Stimulated activated naive CD8-positive, alpha-beta T cell treated with anti-CD3 and anti-CD28 coated beads, Interleukin-15, Interleukin-2, amounts not matched to agents 100 U/mL and 50 U/mL, for 24 hours (primary cell): ENCODE results near the gene ALPP.
"Not testable (repeated sequence)": the region's sequence is repeated elsewhere in the genome, so short reads cannot be mapped to it uniquely, and the experiment has no call there.

Experiments used
- ATAC-seq: fragments of 150-1000 bp; cut with Tn5 transposase; one replicate; pipeline ENCODE4 v1.10.0; 2021
- DNase-seq: peaks from one replicate; pipeline ENCODE4 v3.0.0; 2021

The ALPP gene

DNA sequence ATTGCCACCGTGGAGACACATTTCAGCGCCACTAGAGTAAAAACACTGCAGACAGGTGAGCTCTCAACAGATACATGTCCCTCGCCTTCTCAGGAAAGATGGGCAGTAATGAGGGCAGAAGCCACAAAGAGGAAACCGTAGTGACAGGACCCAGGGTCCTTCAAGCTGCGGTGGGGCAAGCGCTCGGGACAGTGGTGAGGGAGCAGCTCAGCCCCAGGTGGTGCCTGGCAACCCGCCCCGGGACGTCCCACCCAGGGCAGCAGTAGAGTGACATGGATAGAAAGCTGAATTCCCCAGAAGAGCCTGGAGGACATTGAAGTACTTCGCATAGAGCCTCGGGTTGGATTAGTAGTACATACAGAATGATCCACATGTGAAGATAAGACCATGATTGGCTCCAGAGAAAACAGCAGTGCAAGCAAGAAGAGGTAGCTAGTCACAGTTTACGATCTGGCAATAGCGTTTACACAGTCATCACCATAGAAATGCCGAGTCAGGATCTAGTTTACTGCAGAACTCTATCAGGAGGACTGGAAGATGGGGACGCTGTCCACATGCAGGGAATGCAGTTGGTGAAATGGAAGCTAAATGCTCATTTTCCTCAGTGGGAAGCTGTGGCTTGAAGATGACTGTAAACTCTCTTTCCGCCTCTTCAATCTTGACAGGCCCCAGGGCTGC, 37.4 kb upstream of the ALPP start:
- ATAC-seq, result no peak
- DNase-seq, result no peak

DNA sequence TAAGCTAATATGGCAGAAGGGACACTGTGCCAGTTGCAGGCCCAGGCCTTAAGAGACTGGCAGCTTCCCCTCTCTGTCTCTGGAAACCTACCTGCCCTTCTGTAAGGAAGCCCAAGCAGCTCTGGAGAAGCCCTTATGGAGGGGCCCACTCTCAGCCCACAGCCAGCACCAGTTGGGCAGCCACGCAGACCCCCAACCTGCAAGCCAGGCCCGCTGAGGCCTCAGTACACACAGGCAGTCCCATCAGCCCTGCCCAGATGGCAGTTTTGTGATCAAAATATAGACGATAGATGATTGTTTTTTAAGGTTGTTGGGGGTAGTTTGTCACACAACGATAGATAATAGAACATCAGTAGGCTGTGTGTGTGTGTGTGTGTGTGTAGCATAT, 36.8 kb upstream of the ALPP start:
- no peak for ATAC-seq
- no peak for DNase-seq

DNA sequence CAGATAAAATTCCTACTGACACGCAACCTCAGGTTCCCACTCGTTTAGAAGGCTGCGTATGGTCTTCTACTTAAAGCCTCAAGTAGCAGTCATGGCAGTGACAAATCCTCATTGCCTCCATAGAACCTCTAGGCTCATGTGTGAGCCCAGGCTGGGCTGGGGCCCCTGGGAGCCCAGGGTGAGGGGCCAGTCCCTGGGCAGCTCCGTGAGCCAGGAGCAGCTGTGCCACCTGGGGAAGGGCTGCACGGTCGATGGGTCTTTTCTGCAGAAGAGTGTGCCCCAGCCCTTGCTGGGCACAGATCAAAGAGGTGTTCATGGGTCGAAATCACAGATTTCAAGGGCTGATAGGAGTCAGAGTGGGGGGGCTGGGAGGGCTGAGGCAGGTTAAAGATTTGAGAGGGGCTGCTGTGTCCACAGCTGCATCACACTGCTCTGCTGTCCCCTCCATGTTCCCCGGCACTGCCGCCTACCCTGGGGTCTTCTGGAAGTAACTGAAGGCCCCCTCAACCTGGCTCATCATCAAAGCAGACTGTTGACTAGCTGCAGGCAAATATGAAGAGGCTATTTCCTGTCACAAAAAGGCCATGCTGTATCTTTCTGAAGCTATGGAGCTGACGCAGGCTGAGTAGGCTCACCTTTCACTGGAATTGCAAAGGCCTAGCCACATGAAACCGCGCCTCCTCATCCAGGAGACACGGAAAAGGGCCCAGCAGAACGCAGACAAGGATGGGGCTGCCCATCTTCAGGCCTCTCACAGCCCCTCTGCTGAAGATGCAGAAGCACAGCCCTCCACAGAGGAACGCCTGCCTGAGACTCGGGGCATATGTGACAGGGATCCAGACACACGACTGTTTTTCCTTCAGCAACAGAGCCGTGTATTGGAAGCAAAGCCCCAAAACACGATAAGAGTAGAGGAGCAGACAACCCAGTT, 35.7 kb upstream of the ALPP start:
- no peak for ATAC-seq
- no peak for DNase-seq

DNA sequence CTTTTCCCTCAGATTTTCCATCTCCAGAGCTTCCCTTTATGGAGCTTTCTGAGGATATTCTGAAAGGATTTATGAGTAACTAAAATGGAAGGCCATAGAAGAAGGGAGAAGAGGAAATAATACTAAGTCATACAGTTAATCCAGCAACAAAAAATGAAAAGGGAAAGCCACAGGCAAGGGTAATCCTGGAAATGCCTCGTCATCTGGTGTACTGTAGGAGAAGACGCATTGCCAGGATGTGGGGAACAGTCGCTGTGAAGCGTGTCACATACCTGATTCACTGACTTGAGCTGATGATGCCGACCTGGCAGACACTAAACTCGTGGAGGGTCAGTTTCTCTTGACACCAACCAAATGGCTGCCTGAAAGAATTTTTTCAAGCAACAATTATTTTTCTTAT, 34.7 kb upstream of the ALPP start:
- DNase-seq, result no peak
- no peak for ATAC-seq

DNA sequence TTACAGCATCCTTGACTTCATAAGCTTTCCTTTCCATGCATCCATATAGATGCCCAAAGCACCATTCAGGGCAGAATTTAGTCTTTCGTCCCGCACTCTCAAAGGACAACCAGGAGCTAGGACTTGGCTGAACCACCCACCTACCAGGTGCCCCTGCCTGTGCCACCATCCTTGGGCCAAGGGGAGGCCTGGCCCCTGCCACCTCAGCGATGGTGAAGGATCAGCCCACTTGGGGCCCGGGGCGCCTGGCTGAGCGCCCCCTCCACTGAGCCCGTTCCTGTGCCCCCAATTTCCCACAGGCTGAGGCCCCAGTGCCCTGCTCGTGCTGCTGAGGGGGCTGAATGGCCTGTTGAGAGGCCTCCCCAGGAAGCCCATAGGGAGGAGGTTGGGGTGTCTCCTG, 33.3 kb upstream of the ALPP start:
- no peak for DNase-seq
- no peak for ATAC-seq

DNA sequence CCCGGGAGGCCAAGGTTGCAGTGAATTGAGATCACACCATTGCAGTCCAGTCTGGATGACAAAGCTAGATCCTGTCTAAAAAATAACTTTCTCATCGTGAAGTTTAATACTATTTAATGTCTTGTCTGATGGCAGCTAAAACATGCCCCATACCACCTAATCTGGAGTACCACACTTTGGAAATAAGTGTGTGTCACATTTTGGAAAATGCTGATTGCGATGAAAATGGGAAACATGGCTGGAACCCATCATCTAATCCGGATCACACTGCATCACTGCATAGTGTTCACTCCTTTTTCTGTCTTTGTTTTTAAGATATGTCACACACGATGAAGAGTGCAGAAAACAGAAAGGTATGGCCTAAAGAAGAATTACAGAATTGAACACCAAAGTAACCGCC, 31.2 kb upstream of the ALPP start:
- ATAC-seq, result no peak
- DNase-seq, result no peak

DNA sequence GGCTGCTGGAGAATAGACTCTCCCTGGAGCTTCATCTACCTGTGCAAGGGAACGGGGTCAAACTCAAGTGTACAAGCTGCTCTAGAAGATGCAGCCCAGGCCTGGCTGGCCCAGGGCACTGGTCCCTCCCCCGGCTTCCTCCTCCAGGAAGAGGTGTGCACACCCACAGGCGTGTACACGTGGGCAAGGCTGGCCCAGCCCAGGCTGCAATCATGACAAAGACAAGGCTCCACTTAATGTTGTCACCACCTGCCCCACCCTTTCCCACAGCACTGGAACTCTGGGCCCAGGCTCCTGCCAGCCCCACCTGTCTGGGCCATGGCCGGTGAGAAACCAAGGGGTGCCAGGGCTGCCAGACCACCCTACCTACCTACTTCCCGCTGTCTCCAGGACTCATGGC, 29.6 kb upstream of the ALPP start:
- ATAC-seq (no peak), DNase-seq (no peak)

DNA sequence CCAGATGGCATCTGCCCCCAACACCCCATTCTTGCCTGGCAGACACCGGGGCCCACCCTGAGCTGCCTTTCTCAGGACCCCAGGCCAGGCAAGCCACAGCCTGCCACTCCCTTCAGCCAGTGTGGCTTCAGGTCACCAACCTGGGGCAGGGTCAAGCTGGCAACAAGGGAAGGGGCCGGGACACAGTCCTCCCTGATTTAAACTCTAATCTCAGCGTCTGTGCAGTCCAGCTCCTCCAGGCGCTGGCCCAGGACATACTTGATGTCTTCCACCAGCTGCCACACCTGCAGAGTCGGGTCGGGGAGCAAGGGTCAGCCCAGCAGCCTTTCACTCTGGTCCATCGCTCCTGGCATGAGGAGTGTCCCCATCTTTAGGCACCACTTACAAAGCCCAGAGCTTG, 29.0 kb upstream of the ALPP start:
- ATAC-seq (no peak), DNase-seq (no peak)

DNA sequence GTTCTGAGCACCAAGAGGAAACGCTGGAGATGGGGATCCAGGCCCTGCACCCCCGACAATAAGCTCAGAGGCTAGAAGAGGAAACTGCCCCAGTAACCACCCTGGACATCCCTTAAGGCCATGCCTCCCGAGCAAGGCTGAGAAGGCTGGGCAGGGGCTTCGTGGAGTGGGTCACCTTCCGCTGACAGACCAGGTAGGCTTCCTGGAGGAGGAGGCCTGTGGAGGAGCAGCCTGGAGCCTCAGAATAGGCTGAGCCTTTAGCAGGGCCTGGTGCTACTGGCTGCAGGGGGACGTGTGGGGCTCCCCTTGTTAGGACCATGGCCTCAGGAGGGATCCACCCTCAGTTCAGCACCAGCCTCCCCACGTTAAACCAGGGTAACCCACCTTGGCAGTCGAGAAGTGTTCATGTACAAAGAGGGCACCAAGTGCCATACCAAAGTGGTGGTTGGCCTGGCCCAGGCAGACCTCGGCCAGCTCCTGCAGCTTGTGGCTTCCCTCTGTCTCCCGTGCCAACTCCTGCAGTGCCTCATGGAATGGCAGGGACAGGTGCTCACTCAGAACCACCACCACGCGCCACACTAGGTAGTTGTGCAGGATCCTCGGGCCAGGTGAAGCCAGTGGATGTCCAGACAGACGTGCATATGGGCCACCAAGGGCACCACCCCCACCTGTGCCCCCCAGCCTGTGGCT, 28.5 kb upstream of the ALPP start:
- DNase-seq, result no peak
- ATAC-seq, result no peak

DNA sequence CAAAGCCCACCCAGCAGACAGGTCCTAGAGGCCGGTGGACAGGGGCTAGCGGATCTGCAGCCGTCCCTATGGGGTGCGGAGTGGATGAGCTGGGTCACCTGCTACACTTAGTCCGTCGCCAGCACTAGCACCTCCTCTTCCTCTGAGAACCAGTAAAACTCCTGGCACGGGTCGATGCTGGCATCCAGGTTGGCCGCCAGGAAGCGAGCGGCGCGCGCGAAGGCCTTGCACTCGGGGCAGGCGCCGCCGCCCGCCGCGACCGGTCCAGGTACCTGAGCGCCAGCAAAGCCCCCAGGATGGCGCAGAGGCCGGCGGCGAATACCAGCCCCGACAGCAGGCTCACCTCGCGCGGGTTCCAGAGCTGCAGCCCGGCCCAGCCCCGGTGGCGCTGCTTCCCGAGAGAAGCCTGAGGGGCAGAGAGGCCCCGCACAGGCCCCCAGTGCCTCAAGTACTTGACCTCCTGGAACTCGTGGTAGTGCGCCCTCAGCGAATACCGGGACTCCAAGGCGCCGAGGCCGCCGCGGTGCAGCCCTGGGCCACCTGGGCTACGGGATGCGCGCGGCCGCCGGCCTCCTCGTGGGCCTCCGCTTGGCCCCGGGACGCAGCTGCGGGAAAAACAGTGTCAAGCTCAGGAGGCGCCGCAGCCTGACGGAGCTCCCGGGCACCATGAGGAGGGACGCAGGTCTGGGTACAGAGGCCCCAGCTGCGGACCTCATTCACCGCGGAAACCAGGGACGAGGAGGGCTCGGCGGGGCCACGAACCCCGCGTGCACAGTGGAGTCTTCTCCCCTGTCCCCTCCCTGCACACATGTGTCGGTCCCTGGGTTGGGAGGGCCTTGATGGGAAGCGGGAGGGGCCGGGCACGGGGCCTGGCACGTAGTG, 27.5 kb upstream of the ALPP start:
- ATAC-seq (no peak), DNase-seq (no peak)

DNA sequence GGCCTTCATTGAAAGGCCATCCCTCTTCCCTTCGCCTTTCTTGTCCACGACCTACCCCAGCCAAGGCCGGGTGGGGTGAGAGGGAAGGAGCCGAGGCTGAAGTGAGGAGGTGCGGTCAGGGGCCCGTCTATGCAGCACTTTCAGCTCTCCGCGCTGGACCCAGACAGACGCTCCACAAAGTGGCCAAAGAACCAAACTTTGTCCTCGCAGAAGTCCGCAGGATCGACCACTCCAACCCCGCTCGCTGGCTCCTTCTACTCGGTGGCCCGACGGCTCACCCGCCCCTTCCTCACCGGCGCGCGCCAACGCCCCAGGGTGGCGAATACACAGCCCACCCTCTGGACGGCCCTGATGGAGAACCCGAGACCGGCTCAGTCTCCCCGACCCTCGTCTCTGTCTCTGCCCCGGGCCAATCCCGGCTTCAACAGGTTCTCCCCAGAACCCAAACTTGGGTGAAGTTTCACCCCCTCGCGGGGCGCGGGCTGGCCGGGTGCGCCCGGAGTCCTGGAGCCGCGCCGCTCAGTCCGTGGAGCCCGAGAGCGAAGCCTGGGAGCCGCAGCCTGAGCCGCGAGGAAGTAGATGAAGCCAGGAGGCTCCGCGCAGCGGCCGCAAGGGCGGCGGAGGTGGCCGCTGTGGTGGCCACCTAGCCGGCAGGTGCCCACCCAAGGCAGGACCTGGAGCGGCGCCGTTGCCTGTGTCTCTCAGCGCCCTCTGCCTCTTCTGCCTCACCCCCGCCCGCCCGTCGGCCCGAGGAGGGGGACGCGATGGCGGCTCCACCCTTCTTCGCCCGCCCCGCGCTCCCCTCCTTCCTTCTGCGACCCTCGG, 26.7 kb upstream of the ALPP start:
- DNase-seq, result no peak
- no peak for ATAC-seq

DNA sequence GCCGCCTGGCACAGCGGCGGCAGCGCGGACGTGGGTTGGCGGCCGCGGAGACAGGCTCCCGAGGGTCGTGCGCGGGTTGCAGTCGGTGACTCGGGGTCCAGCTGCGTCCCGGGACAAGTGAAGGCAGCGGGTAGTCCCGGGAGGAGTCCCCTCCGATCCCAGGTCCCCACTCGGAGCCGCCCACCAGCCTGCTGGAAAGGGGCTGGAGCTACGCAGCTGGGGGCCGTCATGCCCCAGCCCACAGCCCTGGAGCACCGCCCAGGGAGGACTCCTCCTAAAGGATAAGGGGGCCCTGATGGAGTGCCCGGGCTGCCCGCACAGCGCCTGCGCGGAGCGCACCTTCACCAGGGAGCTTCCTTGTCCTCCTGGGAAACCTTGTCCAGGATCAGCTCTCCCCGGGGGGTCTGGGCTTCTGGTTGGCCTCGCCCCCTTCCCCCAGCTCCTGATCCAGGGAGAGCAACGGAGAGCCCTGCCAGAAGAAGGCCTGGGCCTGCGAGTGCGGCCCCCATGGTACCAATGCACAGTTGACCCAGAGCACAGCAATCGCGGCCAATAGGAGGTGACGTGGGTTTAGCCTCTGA, 25.9 kb upstream of the ALPP start:
- no peak for ATAC-seq
- no peak for DNase-seq

DNA sequence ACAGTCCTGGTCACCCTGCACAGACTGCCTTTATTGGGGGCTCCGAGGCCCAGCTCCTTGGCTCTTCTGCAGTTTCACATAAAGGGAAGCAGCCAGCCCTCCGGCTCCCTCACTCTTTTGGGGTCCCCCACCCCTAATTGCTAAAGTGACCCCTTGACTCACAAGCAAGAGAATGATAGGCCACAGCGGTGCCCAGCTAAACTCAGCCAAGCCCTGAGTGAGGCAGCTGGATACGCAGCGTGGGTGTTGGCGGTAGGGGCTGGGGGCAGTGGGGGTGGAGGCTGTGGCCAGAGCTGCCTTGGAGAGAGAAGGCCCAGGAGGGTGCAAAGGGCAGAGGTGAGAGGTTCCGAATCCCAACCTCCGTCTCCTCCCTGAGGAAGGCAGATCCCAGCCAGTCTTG, 25.5 kb upstream of the ALPP start:
- no peak for ATAC-seq
- DNase-seq, result no peak

DNA sequence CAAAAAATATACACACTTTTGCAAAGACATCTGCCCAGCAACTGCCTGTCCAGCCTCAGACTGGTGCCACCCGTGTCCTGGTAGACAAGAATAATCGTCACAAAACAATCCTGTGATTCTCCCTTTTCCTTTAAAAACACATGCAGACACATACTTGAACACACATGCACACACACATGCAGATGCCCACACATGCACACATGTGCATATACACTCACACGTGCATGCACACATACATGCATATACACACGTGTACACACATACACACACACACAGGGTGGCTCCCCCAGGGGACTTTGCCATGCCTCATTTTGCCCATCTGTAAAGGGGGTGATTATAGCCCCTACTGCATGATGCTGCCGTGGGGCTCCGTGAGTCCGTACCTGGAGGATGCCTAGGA, 24.9 kb upstream of the ALPP start:
- ATAC-seq (no peak), DNase-seq (no peak)

DNA sequence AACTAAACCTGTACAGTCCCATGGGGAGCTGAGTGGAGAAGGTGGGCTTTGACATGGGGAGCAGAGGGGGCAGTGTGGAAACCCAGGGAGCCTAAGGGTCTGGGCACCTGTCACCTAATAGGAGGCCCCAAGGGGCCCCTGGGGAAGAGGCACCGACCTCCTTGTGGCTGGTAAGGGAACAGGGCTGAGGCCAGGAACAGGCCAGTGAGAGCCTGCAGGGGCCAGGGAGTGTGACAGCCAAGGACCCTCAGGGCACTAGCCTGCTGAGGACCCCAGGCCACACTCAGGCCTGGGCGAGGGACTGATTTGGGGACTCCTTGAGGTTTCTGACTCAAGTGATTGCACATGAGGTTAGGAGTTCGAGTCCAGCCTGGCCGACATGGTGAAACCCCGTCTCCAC, 24.5 kb upstream of the ALPP start:
- ATAC-seq (no peak), DNase-seq (no peak)

DNA sequence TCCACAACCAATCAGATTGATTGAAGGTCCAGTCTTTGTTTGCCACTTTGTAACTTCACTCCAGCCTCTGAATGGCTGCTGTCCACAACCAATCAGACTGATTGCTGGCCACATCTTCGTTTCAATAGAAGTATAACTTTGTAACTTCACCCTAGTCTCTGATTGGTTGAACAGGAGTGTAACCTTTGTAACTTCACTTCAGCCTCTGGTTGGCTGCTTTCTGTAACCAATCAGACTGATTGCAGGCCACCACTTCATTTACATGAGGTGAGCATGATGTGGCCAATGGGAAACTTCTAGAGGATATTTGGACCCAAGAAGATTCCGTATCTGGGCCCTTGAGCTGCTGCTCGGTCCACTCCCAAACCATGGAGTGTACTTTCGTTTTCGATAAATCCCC, 16.9 kb upstream of the ALPP start:
- DNase-seq, result no peak
- ATAC-seq, result no peak

DNA sequence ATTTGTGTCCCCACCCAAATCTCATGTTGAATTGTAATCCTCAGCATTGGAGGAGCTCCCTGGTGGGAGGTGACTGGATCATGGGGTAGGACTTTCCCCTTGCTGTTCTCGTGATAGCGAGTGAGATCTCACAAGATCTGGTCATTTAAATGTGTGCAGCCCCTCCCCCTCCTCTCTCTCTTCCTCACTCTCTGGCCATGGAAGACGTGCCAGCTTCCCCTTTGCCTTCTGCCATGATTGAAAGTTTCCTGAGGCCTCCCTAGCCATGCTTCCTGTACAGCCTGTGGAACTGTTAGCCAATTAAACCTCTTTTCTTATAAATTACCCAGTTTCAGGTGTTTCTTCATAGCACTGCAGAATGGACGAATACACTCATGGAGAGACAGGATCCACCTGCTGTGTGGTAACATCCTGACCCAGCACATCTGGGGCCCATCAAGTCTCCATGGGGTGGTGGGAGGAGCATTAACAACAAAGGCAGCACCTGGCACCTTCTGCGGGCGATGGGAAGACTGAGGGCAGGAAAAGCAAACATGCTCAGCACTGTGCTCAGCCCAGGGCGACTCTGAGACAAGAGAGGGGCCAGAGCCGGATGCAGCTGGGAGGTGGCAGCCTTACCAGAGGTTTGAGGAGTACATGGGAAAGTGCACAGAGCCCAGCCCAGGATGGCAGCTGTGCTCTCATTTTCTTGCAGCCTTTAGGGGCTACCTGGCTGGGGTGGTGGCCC, 16.2 kb upstream of the ALPP start:
- ATAC-seq (no peak), DNase-seq (no peak)

DNA sequence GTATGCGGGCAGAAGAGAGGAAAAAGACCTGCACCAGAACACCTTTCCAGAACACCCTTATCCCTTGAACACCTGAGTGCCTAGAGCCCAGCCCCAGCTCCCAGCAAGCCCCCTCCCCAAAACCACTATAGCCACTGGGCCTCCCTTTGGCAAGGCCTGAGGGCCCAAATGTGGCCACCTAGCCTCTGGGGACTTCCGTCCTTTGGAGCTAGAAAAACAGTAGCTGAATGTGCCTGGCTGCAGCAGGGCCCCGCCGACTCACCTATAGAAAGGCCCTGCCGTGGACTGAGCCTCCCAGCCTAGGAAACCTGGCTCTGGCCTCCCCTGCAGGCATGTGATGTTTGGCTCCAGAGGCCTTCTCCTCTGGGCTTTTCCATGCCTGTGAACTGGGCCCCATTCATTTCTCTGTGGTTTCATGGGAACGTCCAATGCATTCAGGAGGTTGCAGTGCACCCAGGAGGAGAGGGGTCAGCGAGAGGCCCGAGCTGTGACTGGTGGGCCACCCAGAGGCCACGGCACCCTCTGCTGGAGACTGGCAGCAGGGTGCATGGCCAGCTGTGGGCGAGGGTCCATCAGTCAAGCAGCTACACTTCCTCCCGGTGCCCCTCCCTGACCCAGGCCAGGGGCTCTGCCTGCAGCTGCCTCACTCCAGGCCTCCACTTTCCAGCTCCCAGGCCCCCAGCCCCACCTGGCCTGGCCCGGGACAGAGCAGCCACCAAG, 15.3 kb upstream of the ALPP start:
- DNase-seq, ATAC-seq: not testable (repeated sequence)

DNA sequence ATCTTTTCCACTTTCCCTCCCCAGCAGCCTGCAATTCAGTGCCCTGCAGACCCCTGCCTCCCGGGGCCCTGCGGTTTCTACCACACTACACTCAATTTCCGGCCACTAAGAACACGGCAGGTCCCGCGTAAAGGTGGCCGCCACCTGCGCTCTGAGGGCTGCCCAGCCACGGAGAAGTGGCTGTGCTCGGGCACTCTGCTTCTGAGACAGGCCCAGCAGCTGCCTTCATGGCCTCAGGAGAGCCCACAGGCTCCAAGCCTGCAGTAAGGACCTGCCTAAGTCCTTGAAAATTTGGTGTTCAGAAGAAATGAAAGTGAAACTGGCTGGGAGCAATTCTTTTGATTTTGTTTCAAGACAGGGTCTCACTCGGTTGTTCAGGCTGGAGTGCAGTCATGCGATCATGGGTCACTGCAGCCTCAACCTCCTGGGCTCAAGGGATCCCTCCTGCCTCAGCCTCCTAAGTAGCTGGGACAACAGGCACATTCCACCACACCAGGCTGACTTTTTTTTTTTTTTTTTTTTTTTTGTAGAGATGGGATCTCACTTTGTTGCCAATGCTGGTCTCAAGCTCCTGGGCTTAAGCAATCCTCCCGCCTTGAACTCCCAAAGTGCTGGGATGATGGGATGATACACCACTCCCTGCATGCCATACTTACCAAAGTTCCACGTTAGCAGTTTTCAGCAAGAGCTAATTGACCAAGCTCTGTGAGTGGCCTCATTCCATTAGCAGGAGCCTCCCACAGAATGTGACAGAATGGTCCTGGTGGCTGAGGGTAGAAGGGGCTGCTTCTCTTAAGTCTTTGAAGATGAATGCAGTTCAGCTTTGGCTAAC, 14.6 kb upstream of the ALPP start:
- ATAC-seq, result peak; percentile 35
- DNase-seq, result peak; percentile 29
